ENCODE measurements around the gene RARG.

GRCh38 chr12:53232646-53233461 lies 845 bp upstream of the RARG start:
- no peak for TF ChIP-seq CTCF (IDR thresholded peaks at IDR 0.05)
- TF ChIP-seq EZH2 (IDR thresholded peaks at IDR 0.05; ENCODE audit: borderline replicate concordance, insufficient read depth, low read depth, low read length, poor library complexity, severe bottlenecking) = no peak

All from B cell (primary cell).